Gastrocnemius medialis (tissue), 4 donors: ENCODE measurements around the gene OR1A2.

Source experiments
- POLR2A ChIP-seq, 2 donors: fragments of 450-650 bp; IDR thresholded peaks; one replicate each; pipeline ENCODE4 v1.6.1; 2017; ENCODE audit warnings: antibody characterized with exemption in 2 of 2, mild to moderate bottlenecking in 2 of 2, moderate library complexity in 2 of 2
- TF ChIP-seq, protein P1 (sequence below), 5 experiments: fragments of 450-650 bp in 3 of 5; fragments of 200-600 bp in 2 of 5; sonication (generic) in 2 of 5; IDR thresholded peaks in 4 of 5; conservative IDR thresholded peaks in 1 of 5; 1 replicate in 4 of 5; 2 replicates in 1 of 5; pipeline ENCODE4 v1.5.1; 2016 to 2019; ENCODE audit warnings: antibody characterized with exemption in 5 of 5, mild to moderate bottlenecking in 3 of 5, moderate library complexity in 3 of 5

DNA sequence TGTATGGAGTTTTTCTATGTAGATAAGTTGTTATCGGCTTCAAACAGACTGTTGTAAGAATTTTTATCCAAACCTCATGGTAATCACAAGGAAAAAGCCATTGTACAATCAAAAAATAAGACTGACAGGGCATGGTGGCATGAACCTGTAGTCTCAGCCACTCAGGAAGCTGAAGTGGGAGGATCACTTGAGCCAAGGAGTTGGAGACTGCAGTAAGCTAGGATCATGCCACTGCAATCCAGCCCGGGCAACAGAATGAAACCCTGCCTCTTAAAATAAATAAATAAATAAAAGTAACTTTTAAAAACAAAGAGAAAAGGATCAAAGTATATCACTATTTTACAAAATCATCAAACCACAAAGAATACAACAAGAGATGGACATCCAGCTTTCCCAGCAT is 24.5 kb downstream of the OR1A2 start:
- TF ChIP-seq, protein P1, sequence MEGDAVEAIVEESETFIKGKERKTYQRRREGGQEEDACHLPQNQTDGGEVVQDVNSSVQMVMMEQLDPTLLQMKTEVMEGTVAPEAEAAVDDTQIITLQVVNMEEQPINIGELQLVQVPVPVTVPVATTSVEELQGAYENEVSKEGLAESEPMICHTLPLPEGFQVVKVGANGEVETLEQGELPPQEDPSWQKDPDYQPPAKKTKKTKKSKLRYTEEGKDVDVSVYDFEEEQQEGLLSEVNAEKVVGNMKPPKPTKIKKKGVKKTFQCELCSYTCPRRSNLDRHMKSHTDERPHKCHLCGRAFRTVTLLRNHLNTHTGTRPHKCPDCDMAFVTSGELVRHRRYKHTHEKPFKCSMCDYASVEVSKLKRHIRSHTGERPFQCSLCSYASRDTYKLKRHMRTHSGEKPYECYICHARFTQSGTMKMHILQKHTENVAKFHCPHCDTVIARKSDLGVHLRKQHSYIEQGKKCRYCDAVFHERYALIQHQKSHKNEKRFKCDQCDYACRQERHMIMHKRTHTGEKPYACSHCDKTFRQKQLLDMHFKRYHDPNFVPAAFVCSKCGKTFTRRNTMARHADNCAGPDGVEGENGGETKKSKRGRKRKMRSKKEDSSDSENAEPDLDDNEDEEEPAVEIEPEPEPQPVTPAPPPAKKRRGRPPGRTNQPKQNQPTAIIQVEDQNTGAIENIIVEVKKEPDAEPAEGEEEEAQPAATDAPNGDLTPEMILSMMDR (IDR thresholded peaks at IDR 0.05 in 4 of 5, conservative IDR thresholded peaks at IDR 0.05 in 1 of 5), result no peak
- TF ChIP-seq POLR2A (IDR thresholded peaks at IDR 0.05), result no peak
